Measurements from ENCODE around the gene ADGRG7.
A peak's percentile ranks its signal among the peaks of the same experiment; 100 is the strongest.

Gene ADGRG7

GRCh38 chr3:100702980-100703345 lies 93.6 kb downstream of the ADGRG7 start:
- DNase-seq: no peak

GRCh38 chr3:100703865-100704264 lies 94.5 kb downstream of the ADGRG7 start:
- DNase-seq: no peak

- no peak for DNase-seq
These were observed 97.0 kb downstream of the ADGRG7 start for GRCh38 chr3:100706365-100706764.

- DNase-seq: no peak
These were observed 99.2 kb downstream of the ADGRG7 start for GRCh38 chr3:100708644-100708988.

GRCh38 chr3:100708989-100709841 lies 99.8 kb downstream of the ADGRG7 start, which contains the start of gene TFG:
Gene TFG (plus strand): TSS chr3:100709494. CDS start chr3:100713686, 4,192 bp downstream.
- peak; percentile 99 for DNase-seq

- DNase-seq: peak; percentile 35
These were observed 100.5 kb downstream of the ADGRG7 start for GRCh38 chr3:100709842-100710260.

- peak; percentile 73 for DNase-seq
These were observed 101.0 kb downstream of the ADGRG7 start for GRCh38 chr3:100710261-100710968.

- DNase-seq: no peak
These were observed 105.8 kb downstream of the ADGRG7 start for GRCh38 chr3:100715176-100715575.

- no peak for DNase-seq
These were observed 107.7 kb downstream of the ADGRG7 start for GRCh38 chr3:100717063-100717462.

GRCh38 chr3:100717637-100718487 lies 108.5 kb downstream of the ADGRG7 start:
- no peak for DNase-seq

- DNase-seq: no peak
These were observed 109.7 kb downstream of the ADGRG7 start for GRCh38 chr3:100719136-100719535.

GRCh38 chr3:100720426-100720825 lies 111.0 kb downstream of the ADGRG7 start:
- DNase-seq: no peak

- no peak for DNase-seq
These were observed 116.6 kb downstream of the ADGRG7 start for GRCh38 chr3:100725935-100726513.

GRCh38 chr3:100726706-100727105 lies 117.3 kb downstream of the ADGRG7 start:
- DNase-seq: no peak

GRCh38 chr3:100730524-100730923 lies 121.1 kb downstream of the ADGRG7 start:
- DNase-seq: no peak

- no peak for DNase-seq
These were observed 123.0 kb downstream of the ADGRG7 start for GRCh38 chr3:100732435-100732834.

- peak; percentile 21 for DNase-seq
These were observed 127.9 kb downstream of the ADGRG7 start for GRCh38 chr3:100737334-100737733.

- no peak for DNase-seq
These were observed 130.8 kb downstream of the ADGRG7 start for GRCh38 chr3:100740207-100740606.

GRCh38 chr3:100743535-100743934 lies 134.1 kb downstream of the ADGRG7 start:
- no peak for DNase-seq

GRCh38 chr3:100744671-100745070 lies 135.3 kb downstream of the ADGRG7 start:
- no peak for DNase-seq

Data from CD4-positive, alpha-beta T cell treated with Interleukin-17A for 1 hour (primary cell).